Epithelial cell of prostate (primary cell): Measurements from ENCODE around the gene LRRC8C.

Source experiments
- DNase-seq: peaks from one replicate; pipeline ENCODE4 v3.0.0-alpha.2; 2011; ENCODE audit warnings: low read depth, low spot score
- H3K27ac ChIP-seq: fragments of 450-650 bp; 2 replicates; pipeline ENCODE4 v1.5.1; 2017; ENCODE audit warnings: mild to moderate bottlenecking

Gene LRRC8C

DNA sequence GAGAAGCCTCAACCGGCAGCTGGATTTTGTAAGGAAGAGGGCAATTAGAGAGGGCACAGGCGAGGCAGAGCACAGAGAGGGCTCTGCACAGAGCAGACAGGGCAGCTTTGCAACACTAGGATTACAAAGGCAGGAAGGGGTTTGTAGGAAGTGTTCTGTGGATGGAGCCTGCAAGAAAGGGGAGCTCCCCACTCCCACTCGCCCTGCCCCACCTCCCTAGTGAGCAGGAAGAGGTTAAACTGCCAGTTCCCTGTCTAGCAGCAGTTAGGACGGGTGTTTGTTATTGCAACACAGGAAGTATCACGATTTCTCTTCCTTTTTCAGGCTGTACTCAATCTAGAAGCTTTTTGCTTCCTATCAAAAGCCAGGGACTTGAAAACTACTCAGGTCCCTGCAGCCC, 124.6 kb downstream of the LRRC8C start:
- no peak for DNase-seq
- no peak overlapping the region for H3K27ac ChIP-seq

DNA sequence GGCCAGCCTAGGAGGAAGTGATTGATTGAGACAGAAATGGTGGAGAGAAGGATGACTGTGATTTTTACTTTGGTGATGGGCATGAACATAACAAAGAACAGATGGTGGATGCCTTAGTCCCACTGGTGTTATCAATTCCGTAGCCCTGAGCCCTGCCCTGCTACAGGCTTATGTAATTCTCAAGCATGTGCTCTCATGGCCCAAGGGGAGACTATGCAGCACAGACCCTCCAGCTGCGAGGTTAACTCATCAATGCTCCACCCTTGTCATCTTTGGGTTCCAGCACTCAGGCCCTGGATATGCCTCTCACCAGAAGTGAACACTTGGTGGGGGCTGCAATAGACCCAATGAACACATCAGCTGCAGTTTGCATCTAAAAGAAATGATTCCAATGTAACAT, 125.2 kb downstream of the LRRC8C start:
- DNase-seq, result no peak
- H3K27ac ChIP-seq, result no peak overlapping the region

DNA sequence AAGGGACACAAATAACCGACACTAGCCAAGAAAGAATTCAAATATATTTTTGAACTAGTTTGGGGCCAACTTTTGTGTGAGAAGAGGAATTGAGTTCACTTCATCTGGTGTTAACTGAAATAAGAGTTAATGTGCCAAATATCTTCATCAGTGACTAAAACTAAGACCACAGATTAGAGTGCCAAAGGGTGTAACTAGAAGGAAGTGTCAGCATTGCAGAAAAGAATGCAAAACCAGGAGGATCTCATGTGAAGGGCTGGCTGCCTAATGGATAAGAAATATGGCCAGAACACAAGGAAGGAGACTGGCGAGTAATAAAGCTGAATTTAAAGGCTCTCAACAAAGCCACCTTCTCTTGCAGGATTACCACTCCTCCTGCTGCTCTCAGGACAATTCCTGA, 126.1 kb downstream of the LRRC8C start:
- no peak overlapping the region for H3K27ac ChIP-seq
- no peak for DNase-seq

DNA sequence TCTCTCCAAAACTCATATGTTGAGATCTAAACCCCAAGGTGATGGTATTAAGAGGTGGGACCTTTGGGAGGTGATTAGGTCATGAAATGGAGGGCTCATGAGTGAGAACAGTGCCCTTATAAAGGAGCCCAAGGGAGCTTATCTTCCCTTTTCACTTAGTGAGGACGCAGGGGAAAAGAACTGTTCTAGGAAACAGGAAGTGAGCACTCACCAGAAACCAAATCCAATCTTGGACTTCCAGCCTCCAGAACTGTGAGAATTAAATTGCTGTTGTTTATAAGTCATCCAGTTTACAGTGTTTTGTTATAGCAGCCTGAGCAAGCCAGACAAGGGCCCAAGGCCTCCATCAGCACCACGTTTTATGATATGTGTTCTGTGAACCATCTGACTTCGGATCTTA, 127.6 kb downstream of the LRRC8C start:
- no peak overlapping the region for H3K27ac ChIP-seq
- DNase-seq, result no peak

DNA sequence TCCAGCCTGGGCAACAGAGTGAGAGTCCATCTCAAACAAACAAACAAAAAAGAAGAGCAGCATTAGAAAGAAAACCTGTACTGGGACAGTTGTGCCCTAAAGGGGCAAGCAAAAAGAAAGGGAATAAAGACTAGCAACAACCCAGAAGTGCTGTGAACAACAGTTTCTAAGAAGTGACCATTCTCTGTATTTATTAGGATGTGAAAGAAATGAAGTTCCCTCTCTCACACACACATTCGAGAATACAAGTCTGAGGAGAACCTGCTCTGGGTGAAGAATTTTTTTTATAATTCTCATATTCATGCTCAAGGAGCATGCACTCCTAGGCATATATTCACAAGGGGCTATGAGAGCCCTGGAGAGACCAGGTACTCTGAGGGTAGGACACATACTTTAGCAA, 128.4 kb downstream of the LRRC8C start:
- DNase-seq, result no peak
- H3K27ac ChIP-seq, result no peak overlapping the region

DNA sequence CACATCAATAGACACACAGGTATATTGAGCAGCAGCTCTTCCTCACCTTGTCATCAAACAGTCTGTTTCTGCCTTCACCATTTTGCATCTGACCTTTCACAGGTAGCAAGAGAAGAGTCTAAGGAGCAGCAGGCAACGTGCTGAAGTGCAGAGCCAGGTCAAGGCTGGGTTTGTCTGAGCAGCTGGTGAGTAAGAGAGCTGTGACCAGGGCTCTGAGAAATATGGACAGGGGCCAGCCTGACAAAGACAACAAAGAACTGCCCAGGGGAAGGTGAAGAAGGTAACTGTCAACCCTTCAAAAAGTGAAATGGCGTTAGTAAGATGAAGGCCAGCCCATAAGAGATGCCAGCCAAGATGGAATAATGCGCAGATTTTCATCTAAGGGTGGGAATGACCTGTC, 129.0 kb downstream of the LRRC8C start:
- no peak for DNase-seq
- H3K27ac ChIP-seq, result no peak overlapping the region

DNA sequence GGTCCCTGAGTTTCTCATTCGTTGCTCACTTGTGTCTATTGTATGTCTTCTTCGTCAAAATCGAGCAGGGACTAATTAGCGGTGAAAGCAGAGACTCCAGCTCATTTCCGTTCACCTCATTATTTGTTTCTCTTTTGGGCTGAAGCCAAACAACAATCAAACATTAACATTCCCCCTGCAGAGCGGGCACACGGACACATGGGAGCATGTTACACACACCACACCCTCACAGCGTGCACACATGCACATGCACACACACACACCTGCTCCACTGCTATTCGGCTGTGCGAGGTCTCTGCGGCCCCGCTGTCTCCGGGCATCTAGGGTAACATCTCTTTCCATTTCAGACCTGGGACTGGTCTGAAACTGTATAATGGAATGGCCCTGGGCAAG, 129.5 kb downstream of the LRRC8C start:
- H3K27ac ChIP-seq, result no peak overlapping the region
- DNase-seq, result no peak

DNA sequence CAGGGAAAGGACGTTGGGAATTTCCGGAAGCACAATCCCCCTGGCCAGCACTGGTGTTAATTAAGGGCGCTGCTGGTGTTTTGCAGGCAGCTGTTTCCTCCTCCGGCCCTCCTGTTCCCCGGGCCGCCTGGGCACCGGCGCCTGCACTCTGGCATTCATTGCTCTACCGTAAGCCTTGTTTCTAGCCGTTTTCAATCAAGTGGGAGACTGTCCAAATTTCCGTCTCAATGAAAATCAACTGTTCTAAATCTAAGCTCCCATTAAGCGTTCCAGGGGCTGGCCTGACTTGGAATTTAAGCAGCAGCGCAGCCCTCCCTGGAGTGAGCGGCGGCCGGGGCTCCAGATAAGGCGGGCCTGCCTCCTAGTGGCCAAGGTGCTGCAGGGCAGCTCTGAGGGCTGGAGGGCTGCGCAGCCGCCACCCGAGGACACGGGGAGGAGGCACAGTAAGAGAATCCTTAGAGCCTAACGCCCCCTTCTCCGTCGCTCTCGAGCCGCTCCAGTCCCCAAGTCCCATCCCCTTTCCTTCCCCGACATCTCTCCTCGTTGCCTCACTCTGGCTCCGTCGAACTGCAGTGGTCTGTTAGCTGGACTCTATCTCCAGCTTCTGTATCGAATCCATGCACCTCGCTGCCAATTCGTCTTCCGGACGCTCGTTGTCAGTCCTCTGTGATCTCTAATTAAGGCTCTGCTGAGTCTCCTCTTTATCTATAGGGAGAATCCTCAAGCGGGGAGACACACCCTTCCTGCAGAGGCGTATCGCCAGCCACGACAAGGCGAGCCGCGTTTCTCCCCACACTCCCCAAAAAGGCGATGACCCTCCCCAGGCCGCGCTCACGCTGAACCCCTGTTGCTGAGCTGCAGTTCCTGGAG, 130.1 kb downstream of the LRRC8C start:
- DNase-seq, result no peak
- no peak overlapping the region for H3K27ac ChIP-seq

DNA sequence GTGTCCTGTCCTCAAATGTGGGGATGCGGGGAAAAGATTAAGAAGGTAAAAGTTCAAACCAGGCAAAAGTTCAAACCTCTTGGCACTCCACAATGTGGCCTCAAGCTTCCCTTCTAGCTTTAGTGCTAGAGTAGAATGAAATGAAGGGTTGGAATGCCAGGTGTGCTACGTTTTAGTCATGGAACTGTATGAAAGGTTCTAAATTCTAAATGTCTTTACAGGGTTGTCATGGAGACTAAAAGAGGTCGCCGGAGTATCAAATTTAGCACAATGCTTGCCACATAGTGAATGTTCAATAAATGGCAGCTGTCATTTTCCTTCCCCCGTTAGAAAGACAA, 130.7 kb downstream of the LRRC8C start:
- H3K27ac ChIP-seq, result no peak overlapping the region
- DNase-seq, result no peak

DNA sequence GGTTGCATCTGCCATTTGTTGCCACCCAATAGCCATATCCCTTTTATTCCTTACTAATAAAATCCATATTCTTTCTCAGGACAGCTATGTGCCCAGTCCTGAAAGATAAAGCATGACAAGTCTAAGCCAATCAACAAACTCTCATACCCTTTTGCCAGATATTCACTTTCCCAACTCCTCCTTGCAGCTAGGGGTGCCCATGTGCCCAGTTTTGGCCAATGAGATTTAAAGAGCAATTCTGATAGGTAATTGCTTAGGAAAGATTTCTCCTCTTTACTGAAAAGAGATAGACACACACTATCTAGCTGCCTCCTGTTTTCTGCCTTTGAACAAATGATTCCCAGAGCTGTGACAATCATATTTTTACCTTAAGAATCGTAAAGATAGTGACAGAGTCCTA, 132.9 kb downstream of the LRRC8C start:
- no peak for DNase-seq
- no peak overlapping the region for H3K27ac ChIP-seq

DNA sequence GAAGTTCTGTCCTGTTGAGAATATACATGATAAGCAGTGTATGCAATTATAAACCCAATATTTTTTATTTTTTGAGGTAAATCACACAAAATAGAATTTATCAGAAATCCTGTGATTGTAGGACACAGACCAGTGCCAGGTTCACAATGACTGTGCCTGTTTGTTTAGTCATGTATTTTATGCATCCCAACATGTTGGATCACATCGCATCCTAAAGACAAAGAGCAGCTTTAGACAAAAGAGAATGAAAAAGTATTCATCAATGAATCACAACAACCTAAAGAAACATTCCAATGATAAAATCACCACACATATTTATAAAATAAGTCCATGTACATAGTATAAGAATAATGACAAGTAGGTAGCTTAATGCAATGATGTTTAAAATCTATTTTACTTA, 134.7 kb downstream of the LRRC8C start:
- peak; percentile 50 for DNase-seq

More for the DNA sequence above, 134.7 kb downstream of the LRRC8C start:
- H3K27ac ChIP-seq, result peak overlapping the region; percentile 10
